DOHH2 (cell line): ENCODE results near the gene TMEM45B.

Experiments
- CTCF ChIP-seq: fragments of 200-600 bp; sonication (generic); IDR thresholded peaks from one replicate; pipeline ENCODE4 v1.5.1; 2014; ENCODE audit warnings: antibody characterized with exemption, mild to moderate bottlenecking, low read depth, low read length; ENCODE audit not compliant: poor library complexity, severe bottlenecking
- EZH2phosphoT487 ChIP-seq: fragments of 200-600 bp; sonication (generic); IDR thresholded peaks from 2 replicates; pipeline ENCODE4 v1.6.1; 2017; ENCODE audit warnings: borderline replicate concordance, mild to moderate bottlenecking, antibody characterized with exemption, low read length, moderate library complexity, mixed read lengths

- TF ChIP-seq CTCF: no peak
- no peak for TF ChIP-seq EZH2phosphoT487
Observed at GRCh38 chr11:129871914-129872313, 56.3 kb downstream of the TMEM45B start.
